ENCODE data around the gene MRC1.

DNA sequence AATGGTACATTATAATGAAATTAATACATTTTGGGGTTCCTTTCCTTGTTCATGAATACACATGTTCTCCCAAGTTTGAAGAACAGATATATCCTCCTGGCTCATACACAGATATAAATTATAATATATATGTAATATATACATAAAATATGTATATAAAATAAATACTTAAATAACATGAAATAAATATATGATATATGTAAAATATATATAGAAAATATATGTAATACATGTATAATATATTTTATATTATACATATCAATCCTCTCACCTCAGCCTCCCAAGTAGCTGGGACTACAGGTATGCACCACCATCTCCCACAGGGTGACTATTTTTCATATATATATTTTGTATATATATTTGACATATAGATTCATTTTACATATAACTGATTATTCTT, 68.0 kb downstream of the MRC1 start:
- TF ChIP-seq CREB1 (IDR thresholded peaks at IDR 0.05; ENCODE audit: low read depth) (no peak), EGR1 (IDR thresholded peaks at IDR 0.05) (no peak), CEBPB (IDR thresholded peaks at IDR 0.05) (no peak), RAD21 (IDR thresholded peaks at IDR 0.05; ENCODE audit: low read depth) (no peak), EP300 (IDR thresholded peaks at IDR 0.05; ENCODE audit: borderline replicate concordance) (no peak), YY1 (IDR thresholded peaks at IDR 0.05; ENCODE audit: low read depth) (no peak), TAF1 (IDR thresholded peaks at IDR 0.05; ENCODE audit: low read depth) (no peak), NFIC (IDR thresholded peaks at IDR 0.05) (no peak), TEAD4 (IDR thresholded peaks at IDR 0.05) (no peak)
- TF ChIP-seq, protein P1, sequence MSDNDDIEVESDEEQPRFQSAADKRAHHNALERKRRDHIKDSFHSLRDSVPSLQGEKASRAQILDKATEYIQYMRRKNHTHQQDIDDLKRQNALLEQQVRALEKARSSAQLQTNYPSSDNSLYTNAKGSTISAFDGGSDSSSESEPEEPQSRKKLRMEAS (IDR thresholded peaks at IDR 0.05): no peak
- TF ChIP-seq, protein P2, sequence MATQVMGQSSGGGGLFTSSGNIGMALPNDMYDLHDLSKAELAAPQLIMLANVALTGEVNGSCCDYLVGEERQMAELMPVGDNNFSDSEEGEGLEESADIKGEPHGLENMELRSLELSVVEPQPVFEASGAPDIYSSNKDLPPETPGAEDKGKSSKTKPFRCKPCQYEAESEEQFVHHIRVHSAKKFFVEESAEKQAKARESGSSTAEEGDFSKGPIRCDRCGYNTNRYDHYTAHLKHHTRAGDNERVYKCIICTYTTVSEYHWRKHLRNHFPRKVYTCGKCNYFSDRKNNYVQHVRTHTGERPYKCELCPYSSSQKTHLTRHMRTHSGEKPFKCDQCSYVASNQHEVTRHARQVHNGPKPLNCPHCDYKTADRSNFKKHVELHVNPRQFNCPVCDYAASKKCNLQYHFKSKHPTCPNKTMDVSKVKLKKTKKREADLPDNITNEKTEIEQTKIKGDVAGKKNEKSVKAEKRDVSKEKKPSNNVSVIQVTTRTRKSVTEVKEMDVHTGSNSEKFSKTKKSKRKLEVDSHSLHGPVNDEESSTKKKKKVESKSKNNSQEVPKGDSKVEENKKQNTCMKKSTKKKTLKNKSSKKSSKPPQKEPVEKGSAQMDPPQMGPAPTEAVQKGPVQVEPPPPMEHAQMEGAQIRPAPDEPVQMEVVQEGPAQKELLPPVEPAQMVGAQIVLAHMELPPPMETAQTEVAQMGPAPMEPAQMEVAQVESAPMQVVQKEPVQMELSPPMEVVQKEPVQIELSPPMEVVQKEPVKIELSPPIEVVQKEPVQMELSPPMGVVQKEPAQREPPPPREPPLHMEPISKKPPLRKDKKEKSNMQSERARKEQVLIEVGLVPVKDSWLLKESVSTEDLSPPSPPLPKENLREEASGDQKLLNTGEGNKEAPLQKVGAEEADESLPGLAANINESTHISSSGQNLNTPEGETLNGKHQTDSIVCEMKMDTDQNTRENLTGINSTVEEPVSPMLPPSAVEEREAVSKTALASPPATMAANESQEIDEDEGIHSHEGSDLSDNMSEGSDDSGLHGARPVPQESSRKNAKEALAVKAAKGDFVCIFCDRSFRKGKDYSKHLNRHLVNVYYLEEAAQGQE (IDR thresholded peaks at IDR 0.05; ENCODE audit: low read depth): no peak
- TF ChIP-seq, protein P3, sequence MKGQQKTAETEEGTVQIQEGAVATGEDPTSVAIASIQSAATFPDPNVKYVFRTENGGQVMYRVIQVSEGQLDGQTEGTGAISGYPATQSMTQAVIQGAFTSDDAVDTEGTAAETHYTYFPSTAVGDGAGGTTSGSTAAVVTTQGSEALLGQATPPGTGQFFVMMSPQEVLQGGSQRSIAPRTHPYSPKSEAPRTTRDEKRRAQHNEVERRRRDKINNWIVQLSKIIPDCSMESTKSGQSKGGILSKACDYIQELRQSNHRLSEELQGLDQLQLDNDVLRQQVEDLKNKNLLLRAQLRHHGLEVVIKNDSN (IDR thresholded peaks at IDR 0.05): no peak
